SKM-1 treated with dmso at 0.1 percent for 144 hours (cell line): ENCODE data around the gene SMIM24.
"Not testable (repeated sequence)": the region's sequence is repeated elsewhere in the genome, so short reads cannot be mapped to it uniquely, and the experiment has no call there.

Experiments used
- DNase-seq: peaks from one replicate; lab custom pipeline; 2025; ENCODE audit not compliant: unreplicated experiment; lab: John Stamatoyannopoulos, UW

SMIM24 gene

GRCh38 chr19:3480383-3481091 lies at the start of gene SMIM24:
Gene SMIM24 (minus strand): TSS chr19:3480525. CDS start chr19:3480463, 62 bp downstream.
- DNase-seq = no peak

DNA sequence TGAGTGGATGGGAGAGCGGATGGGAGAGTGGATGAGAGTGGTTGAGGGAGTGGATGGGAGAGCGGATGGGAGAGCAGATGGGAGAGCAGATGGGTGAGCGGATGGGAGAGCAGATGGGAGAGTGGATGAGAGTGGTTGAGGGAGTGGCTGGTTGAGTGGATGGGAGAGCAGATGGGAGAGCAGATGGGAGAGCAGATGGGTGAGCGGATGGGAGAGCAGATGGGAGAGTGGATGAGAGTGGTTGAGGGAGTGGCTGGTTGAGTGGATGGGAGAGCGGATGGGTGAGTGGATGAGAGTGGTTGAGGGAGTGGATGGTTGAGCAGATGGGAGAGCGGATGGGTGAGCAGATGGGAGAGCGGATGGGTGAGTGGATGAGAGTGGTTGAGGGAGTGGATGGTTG lies 49.0 kb upstream of the SMIM24 start:
- not testable (repeated sequence) for DNase-seq

DNA sequence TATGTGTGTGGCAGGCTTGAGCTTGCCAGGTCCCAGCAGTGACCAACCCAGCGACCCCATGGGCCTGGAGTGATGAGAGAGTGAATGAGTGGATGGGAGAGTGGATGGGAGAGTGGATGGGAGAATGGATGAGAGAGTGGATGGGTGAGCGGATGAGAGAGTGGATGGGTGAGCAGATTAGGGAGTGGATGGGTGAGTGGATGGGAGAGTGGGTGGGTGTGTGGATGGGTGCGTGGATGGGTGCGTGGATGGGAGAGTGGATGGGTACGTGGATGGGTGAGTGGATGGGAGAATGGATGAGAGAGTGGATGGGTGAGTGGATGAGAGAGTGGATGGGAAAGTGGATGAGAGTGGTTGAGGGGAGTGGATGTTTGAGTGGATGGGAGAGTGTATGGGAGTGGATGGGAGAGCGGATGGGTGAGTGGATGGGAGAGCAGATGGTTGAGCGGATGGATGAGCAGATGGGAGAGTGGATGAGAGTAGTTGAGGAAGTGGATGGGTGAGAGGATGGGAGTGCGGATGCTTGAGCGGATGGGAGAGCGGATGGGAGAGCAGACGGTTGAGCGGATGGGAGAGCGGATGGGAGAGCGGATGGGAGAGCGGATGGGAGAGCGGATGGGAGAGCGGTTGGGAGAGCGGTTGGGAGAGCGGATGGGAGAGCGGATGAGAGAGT lies 48.4 kb upstream of the SMIM24 start:
- DNase-seq = no peak

DNA sequence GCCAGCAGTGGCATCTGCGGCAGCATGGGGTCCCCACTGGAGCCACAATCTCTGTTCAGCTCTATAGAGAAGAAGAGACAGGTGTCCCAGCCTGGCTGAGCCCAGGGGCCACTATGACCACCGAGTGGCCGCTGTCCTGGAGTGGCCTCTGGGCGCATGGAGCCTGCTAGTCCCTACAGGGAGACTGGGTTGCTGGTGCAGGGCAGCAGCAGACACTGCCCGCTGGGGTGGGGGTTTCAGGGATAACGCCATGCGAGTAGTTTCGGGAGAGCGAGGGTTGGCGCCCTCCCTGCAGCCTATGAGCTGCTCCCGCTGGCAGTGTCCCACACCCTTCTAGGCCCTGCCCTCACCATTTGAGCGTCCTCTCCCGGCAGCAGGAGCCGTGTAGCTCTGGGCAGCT lies 47.8 kb upstream of the SMIM24 start:
- no peak for DNase-seq

GRCh38 chr19:3527238-3527910 lies 47.0 kb upstream of the SMIM24 start:
- no peak for DNase-seq

DNA sequence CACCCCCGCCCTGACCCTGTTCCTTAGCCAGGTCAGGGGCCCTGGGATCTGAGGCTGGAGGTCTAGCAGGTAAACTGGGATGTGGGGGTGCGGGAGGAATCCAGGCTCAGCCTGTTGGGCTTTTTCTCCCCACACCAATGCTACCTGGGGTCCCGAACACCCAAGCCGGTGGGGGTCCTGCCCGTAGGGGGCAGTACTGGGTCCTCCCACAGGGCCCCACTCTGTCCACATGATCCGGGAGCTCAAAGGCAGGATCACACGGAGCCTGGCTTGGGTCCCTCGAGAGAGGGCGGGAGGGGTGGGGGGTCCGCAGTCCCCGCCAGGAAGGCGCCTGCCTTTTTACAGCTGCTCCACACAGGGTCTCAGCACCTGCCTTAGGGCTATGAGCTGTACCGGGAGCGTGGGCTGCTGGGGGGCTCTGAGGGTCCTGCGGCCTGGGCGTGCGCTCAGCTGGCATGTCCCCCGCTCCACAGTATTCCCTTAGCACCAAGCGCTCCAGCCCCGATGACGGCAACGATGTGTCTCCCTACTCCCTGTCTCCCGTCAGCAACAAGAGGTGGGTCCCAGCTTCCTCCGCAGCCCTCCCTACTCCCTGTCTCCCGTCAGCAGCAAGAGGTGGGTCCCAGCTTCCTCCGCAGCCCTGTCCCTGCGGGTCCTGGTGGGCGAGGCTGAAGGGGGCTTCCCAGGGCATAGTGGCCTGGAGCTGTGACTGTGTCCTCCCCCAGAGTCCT lies 46.3 kb upstream of the SMIM24 start:
- DNase-seq = no peak

GRCh38 chr19:3524904-3525451 lies 44.7 kb upstream of the SMIM24 start:
- DNase-seq = no peak

DNA sequence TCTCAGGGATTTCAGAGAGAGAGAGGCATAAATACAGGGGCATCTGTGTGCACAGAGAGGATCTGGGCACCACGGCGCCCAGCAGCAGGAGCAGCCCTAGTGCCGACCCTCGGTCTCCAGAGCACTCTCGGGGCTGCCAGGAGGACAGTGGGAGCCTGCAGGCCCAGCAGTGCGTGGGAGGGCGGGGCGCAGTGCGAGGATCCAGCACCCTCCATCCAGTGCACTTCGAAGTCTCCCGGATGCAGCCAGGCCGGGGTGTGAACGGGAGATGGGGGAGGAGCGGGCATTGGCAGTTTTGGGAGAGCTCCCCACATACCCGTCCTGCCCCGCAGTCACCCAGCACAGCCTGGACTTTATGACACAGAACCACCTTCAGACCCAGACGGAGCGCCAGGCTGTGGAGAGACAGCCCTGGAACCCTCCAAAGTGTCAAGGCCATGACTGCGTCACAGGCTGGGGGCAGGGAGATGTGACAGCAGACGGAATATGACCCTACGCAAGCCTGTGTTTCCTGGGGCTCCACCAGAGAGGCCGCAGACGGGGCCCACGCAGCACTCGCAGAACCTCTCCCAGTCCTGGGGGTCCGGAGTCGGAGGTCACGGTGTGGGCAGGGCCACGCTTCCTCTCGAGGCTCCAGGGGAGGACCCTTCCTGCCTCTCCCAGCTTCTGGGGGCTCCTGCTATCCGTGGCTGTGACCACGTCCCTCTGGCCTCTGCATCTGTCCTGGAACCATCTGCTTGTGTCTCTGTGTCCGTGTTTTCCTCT lies 43.9 kb upstream of the SMIM24 start:
- no peak for DNase-seq

DNA sequence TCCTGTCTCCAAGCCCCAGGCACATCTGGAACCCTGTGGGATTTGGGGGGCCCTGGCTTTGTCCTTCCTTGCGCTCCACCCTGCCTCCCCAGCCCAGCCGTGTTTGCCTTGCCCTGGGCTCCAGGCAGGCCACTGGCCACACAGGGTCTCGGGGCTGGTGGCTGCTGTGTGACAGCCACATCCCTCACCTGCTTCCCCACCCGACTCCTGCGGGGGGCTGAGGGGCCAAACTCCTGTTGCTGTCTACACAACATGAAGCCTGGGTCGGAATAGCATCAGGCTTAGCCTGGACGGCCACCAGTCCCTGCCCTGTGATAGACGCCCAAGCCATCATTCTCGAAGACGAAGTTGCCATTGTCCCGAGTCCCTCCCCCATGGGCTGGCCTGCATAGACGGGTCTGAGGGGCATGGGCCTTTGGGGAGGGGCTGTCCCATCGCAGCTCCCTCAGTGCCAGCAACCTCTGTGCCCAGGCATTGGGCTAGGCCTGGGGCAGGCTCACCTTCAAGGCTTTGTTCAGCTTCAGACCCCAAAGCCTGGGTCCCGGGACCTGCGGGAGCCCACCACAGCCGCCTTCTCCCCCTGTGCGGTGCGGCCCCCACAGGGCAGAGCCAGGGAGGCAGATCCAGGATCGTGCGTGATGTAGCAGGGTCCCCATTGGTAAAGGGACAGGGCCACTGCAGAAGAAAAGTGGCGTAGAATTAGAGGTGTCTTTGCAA lies 43.2 kb upstream of the SMIM24 start:
- no peak for DNase-seq

DNA sequence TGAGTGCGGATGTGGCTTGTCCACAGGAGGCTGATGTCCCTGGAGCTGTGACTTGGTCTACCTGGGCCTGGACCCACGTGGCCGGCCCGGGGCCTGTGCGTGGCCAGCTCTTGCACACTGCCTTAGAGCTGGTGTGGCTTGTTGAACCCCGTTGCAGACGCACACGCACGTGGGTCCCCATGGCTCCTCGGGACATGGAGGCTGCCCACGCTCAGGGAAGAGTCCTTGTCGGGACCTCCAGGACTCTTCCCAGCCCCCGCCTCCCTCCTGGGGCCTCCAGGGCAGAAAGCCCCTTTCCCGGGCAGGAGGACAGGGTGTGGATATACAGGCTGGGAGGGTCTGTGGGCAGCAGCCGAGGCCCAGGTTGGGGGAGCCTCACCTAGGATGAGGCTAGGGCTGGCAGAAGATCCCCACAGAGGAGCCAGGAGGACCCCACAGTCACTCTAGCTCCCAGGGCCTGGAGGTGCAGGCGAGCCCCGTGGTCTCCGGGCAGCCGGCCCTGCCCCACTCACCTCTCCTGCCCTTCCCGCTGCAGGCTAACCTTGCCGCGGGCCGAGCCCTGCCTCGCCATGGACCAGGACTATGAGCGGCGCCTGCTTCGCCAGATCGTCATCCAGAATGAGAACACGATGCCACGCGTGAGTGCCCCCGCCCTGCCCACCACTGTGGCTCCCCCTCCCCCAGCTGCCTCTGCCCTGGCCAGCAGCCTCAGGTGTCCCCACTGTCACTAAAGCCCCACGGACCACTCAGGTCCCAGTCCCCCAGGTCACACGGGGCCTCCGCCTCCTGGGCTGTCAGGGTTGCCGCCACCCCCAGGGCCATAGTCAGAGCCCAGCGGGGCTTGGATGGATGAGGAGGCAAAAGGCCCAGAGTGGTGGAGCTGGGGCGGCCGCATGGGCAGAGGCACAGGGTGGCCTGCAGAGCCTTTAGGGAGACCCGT lies 42.4 kb upstream of the SMIM24 start:
- DNase-seq = no peak

- DNase-seq = no peak
Observed at GRCh38 chr19:3521104-3521445, 40.8 kb upstream of the SMIM24 start.

GRCh38 chr19:3520166-3521103 lies 40.1 kb upstream of the SMIM24 start:
- DNase-seq = no peak

GRCh38 chr19:3519126-3519525 lies 38.8 kb upstream of the SMIM24 start:
- DNase-seq = no peak

GRCh38 chr19:3518659-3519058 lies 38.3 kb upstream of the SMIM24 start:
- no peak for DNase-seq

GRCh38 chr19:3518255-3518654 lies 37.9 kb upstream of the SMIM24 start:
- no peak for DNase-seq

DNA sequence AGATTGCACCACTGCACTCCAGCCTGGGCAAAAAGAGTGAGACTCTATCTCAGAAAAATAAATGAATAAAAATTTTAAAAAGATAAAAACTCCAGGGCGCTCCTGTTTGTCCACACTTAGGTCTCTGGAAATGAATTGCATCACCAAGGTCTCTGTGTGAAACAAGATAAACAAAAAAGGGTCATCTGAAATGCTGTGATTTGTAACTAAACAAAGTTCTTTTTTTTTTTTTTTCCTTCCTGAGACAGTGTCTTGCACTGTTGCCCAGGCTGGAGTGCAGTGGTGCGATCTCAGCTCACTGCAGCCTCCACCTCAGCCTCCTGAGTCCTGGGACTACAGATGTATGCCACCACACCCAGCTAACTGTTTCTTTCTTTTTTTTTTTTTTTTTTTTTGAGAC lies 37.3 kb upstream of the SMIM24 start:
- no peak for DNase-seq

- DNase-seq = no peak
Observed at GRCh38 chr19:3516675-3517207, 36.4 kb upstream of the SMIM24 start.
